Measurements from ENCODE around the gene GMNC.
A peak's percentile ranks its signal among the peaks of the same experiment; 100 is the strongest.

GMNC gene

DNA sequence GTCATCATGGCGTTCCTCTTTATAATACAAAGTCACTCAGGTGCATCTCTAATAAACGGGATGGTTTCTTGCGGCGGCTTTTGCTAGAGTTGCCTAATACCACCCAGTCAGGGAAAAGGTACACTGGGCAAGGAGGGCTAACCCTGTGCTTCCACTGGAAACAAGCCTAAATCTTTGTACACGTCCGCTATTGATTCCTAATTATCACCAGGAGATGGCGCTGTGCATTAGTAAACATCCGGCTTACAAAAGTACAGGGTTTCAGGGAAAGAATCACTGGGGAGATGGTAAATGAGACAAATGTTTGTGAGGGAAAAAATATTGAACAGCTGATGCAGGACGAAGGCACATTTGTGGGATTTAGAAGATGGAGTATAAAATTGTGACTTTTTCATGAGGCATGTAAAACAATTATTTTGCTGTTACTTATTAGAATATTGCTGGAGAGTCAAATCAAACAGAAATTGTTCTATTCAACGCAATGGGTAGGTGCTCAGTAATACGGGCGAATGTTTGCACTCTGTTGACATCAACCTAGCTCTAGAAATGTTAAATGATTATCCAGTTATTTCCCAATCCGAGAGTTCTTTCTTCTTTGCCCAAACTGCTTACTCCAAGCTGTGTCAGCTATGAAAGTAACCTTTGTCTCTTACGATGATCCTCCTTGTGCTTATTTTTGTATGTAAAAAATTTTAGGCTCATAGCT is 50.6 kb downstream of the GMNC start:
- TF ChIP-seq, protein P1, sequence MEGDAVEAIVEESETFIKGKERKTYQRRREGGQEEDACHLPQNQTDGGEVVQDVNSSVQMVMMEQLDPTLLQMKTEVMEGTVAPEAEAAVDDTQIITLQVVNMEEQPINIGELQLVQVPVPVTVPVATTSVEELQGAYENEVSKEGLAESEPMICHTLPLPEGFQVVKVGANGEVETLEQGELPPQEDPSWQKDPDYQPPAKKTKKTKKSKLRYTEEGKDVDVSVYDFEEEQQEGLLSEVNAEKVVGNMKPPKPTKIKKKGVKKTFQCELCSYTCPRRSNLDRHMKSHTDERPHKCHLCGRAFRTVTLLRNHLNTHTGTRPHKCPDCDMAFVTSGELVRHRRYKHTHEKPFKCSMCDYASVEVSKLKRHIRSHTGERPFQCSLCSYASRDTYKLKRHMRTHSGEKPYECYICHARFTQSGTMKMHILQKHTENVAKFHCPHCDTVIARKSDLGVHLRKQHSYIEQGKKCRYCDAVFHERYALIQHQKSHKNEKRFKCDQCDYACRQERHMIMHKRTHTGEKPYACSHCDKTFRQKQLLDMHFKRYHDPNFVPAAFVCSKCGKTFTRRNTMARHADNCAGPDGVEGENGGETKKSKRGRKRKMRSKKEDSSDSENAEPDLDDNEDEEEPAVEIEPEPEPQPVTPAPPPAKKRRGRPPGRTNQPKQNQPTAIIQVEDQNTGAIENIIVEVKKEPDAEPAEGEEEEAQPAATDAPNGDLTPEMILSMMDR (conservative IDR thresholded peaks at IDR 0.05; ENCODE audit: low read length), result peak; percentile 85
- TF ChIP-seq EZH2phosphoT487 (IDR thresholded peaks at IDR 0.05; ENCODE audit: borderline replicate concordance), result no peak
- Histone ChIP-seq H3K4me1 (ENCODE audit: insufficient read depth, low read length, poor library complexity, severe bottlenecking) (no peaks in the 10 kb centered on the region), H3K27me3 (ENCODE audit: insufficient read depth, low read length, poor library complexity, severe bottlenecking) (no peaks in the 10 kb centered on the region), H3K9me2 (replicated peaks; ENCODE audit: low read depth, low read length) (no peaks in the 10 kb centered on the region), H3K9ac (ENCODE audit: low read depth, low read length, poor library complexity, severe bottlenecking) (no peak overlapping the region), H4K20me1 (ENCODE audit: insufficient read depth, low read length, poor library complexity, severe bottlenecking) (no peaks in the 10 kb centered on the region), H3K9me3 (ENCODE audit: insufficient read depth, low read depth, low read length) (no peaks in the 10 kb centered on the region), H2AFZ (ENCODE audit: low read length) (no peak overlapping the region; the same call in 1 of the 2 replicates), H3K79me2 (ENCODE audit: insufficient read depth, low read length) (no peaks in the 10 kb centered on the region), H3F3A (ENCODE audit: low read depth) (no peaks in the 10 kb centered on the region), H3K36me3 (ENCODE audit: insufficient read depth, low read length) (no peaks in the 10 kb centered on the region), H3K4me2 (ENCODE audit: low read depth, low read length, poor library complexity, severe bottlenecking) (no peak overlapping the region), H3K4me3 (ENCODE audit: low read length, poor library complexity, severe bottlenecking) (no peak overlapping the region)

DNA sequence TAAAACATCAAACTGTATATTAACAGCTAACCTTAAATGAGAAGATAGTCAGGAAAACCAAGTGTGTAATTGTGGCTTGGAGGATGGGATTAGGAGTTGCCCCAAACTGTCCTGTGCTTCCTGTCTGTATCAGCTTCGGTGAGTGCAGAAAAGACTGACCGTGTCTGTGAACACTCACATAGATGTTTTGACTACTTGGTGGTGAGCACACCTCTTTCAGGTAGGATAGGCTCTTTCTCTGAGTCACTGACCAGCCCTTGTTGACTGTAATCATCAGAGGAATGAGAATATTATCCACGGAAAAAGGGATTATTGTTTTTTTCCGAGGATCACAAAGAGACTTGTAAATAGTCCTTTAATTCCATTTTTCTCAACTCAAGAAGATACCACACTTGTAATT is 51.5 kb downstream of the GMNC start:
- no peaks in the 10 kb centered on the region for H3F3A ChIP-seq (ENCODE audit: low read depth)
- no peak overlapping the region for H3K4me2 ChIP-seq (ENCODE audit: low read depth, low read length, poor library complexity, severe bottlenecking)
- H3K4me3 ChIP-seq (ENCODE audit: low read length, poor library complexity, severe bottlenecking), result no peak overlapping the region
- H3K27me3 ChIP-seq (ENCODE audit: insufficient read depth, low read length, poor library complexity, severe bottlenecking), result no peaks in the 10 kb centered on the region
- no peak overlapping the region; the same call in 1 of the 2 replicates for H2AFZ ChIP-seq (ENCODE audit: low read length)
- no peaks in the 10 kb centered on the region for H3K9me3 ChIP-seq (ENCODE audit: insufficient read depth, low read depth, low read length)
- no peaks in the 10 kb centered on the region for H4K20me1 ChIP-seq (ENCODE audit: insufficient read depth, low read length, poor library complexity, severe bottlenecking)
- H3K4me1 ChIP-seq (ENCODE audit: insufficient read depth, low read length, poor library complexity, severe bottlenecking), result no peaks in the 10 kb centered on the region
- no peaks in the 10 kb centered on the region for H3K79me2 ChIP-seq (ENCODE audit: insufficient read depth, low read length)
- H3K9me2 ChIP-seq (replicated peaks; ENCODE audit: low read depth, low read length), result no peaks in the 10 kb centered on the region
- H3K36me3 ChIP-seq (ENCODE audit: insufficient read depth, low read length), result no peaks in the 10 kb centered on the region
- TF ChIP-seq, protein P1 (conservative IDR thresholded peaks at IDR 0.05; ENCODE audit: low read length), result no peak
- no peak for TF ChIP-seq EZH2phosphoT487 (IDR thresholded peaks at IDR 0.05; ENCODE audit: borderline replicate concordance)
- H3K9ac ChIP-seq (ENCODE audit: low read depth, low read length, poor library complexity, severe bottlenecking), result no peak overlapping the region

DNA sequence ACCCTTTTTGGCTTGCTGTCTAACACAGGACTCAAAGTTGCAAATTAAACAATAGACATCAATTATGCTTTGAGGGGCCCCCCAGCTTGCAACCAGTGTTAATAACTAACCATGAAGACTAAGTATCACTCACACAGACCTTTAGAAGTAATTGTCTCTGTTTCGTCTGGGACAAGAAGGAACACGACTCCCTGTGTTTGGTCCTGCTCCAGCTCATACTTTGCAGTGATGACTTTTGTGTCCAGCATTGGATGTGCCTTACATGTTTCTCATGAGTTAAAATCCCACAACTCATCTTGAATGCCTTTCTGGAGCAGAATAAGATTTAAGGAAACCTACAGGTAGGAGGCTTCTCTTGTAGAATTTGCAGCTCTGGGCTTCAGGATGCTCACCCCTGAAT is 53.1 kb downstream of the GMNC start:
- TF ChIP-seq, protein P1 (conservative IDR thresholded peaks at IDR 0.05; ENCODE audit: low read length), result no peak
- no peak for TF ChIP-seq EZH2phosphoT487 (IDR thresholded peaks at IDR 0.05; ENCODE audit: borderline replicate concordance)

More for the DNA sequence above, 53.1 kb downstream of the GMNC start:
- Histone ChIP-seq H3K36me3 (ENCODE audit: insufficient read depth, low read length) (no peaks in the 10 kb centered on the region), H3K4me3 (ENCODE audit: low read length, poor library complexity, severe bottlenecking) (no peak overlapping the region), H3K9ac (ENCODE audit: low read depth, low read length, poor library complexity, severe bottlenecking) (no peak overlapping the region), H3K9me2 (replicated peaks; ENCODE audit: low read depth, low read length) (no peaks in the 10 kb centered on the region), H4K20me1 (ENCODE audit: insufficient read depth, low read length, poor library complexity, severe bottlenecking) (no peaks in the 10 kb centered on the region), H3K27me3 (ENCODE audit: insufficient read depth, low read length, poor library complexity, severe bottlenecking) (no peaks in the 10 kb centered on the region), H3K9me3 (ENCODE audit: insufficient read depth, low read depth, low read length) (no peaks in the 10 kb centered on the region), H3K79me2 (ENCODE audit: insufficient read depth, low read length) (no peaks in the 10 kb centered on the region), H2AFZ (ENCODE audit: low read length) (no peak overlapping the region), H3K4me1 (ENCODE audit: insufficient read depth, low read length, poor library complexity, severe bottlenecking) (no peaks in the 10 kb centered on the region), H3F3A (ENCODE audit: low read depth) (no peaks in the 10 kb centered on the region), H3K4me2 (ENCODE audit: low read depth, low read length, poor library complexity, severe bottlenecking) (no peak overlapping the region)

All from Loucy (cell line).